DND-41 (cell line): ENCODE data around the gene CAMTA2.
A peak's percentile ranks its signal among the peaks of the same experiment; 100 is the strongest.

Experiments
- ATAC-seq: fragments of 200-7000 bp; cut with Tn5 transposase; 3 replicates; pipeline ENCODE4 v1.9.1; 2021; ENCODE audit warnings: low read depth; ENCODE audit not compliant: insufficient read depth
- DNase-seq: peaks from one replicate; pipeline ENCODE4 v3.0.0-alpha.2; 2020
- H2AFZ ChIP-seq: 2 replicates; pipeline ENCODE4 v1.6.0; 2012; ENCODE audit warnings: low read depth, low read length
- H3K27ac ChIP-seq: 2 replicates; pipeline ENCODE4 v1.5.1; 2012; ENCODE audit warnings: low read length, inconsistent platforms
- H3K27me3 ChIP-seq: fragments of 200-600 bp; sonication (generic); 2 replicates; pipeline ENCODE4 v1.6.0; 2012; ENCODE audit warnings: low read length, mild to moderate bottlenecking, inconsistent platforms; ENCODE audit not compliant: insufficient read depth, poor library complexity
- H3K36me3 ChIP-seq: 2 replicates; pipeline ENCODE4 v1.5.1; 2012; ENCODE audit warnings: low read length, inconsistent platforms; ENCODE audit not compliant: insufficient read depth
- H3K4me1 ChIP-seq: 2 replicates; pipeline ENCODE4 v1.5.1; 2012; ENCODE audit warnings: mild to moderate bottlenecking, low read length; ENCODE audit not compliant: insufficient read depth
- H3K4me2 ChIP-seq: 2 replicates; pipeline ENCODE4 v1.6.0; 2012; ENCODE audit warnings: mild to moderate bottlenecking, moderate library complexity, low read length, inconsistent platforms; ENCODE audit not compliant: insufficient read depth
- H3K4me3 ChIP-seq, 2 experiments: fragments of 200-600 bp in 1 of 2; shearing (Covaris generic) in 1 of 2; 2 replicates each; pipeline ENCODE4 v1.5.1; 2012 to 2016; ENCODE audit warnings: inconsistent platforms in 2 of 2, low read length in 2 of 2, mild to moderate bottlenecking in 2 of 2, low read depth in 1 of 2, moderate library complexity in 1 of 2
- H3K79me2 ChIP-seq: 2 replicates; pipeline ENCODE4 v1.6.0; 2012; ENCODE audit warnings: low read length, inconsistent platforms; ENCODE audit not compliant: insufficient read depth
- H3K9ac ChIP-seq: 2 replicates; pipeline ENCODE4 v1.6.0; 2012; ENCODE audit warnings: low read depth, mild to moderate bottlenecking, inconsistent platforms, low read length, moderate library complexity
- H3K9me3 ChIP-seq: 2 replicates; pipeline ENCODE4 v1.5.1; 2012; ENCODE audit warnings: low read length, moderate library complexity, mild to moderate bottlenecking, inconsistent platforms; ENCODE audit not compliant: insufficient read depth, severe bottlenecking
- H4K20me1 ChIP-seq: 2 replicates; pipeline ENCODE4 v1.6.0; 2012; ENCODE audit warnings: low read length; ENCODE audit not compliant: insufficient read depth
- EZH2 ChIP-seq: IDR thresholded peaks from 3 replicates; pipeline ENCODE4 v1.6.1; 2012; ENCODE audit warnings: borderline replicate concordance, low read depth, mild to moderate bottlenecking, moderate library complexity, low read length, inconsistent platforms; ENCODE audit not compliant: severe bottlenecking
- TF ChIP-seq, protein P1 (sequence below): IDR thresholded peaks from 2 replicates; pipeline ENCODE4 v1.5.1; 2012; ENCODE audit warnings: borderline replicate concordance, low read length, moderate library complexity, mild to moderate bottlenecking; ENCODE audit not compliant: poor library complexity, severe bottlenecking; ENCODE audit errors: extremely low read depth

CAMTA2 gene

DNA sequence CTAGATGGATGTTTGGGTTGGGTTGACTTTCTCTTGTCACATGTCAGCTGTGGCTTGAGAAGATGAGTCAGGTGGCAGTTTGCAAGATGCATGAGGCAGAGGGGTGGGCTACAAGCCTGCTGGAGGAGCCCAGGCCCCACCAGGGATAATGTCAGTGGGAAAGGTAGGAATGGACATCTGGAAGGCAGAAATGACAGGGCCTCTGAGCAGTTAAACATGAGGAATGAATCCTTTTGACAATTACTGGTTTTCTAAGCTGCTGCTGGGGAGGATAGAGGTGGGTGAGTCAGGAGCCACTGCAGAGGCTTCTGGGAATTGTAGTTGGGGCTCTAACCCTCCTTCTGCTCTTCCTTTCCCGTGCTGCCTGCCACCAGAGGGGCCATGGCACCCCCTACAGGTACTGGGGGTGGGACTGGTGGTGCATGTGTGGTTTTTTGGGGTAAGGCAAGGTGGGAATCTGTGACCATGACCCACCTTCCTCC lies 32.0 kb upstream of the CAMTA2 start:
- Histone ChIP-seq H3K4me3 (no peak overlapping the region), H3K4me2 (no peak overlapping the region), H2AFZ (no peak overlapping the region), H3K9me3 (no peaks in the 10 kb centered on the region), H3K36me3 (peaks cover 50% of the 10 kb centered on the region), H3K4me1 (no peaks in the 10 kb centered on the region), H3K9ac (no peak overlapping the region), H4K20me1 (no peaks in the 10 kb centered on the region), H3K79me2 (no peaks in the 10 kb centered on the region), H3K27me3 (no peaks in the 10 kb centered on the region), H3K27ac (no peak overlapping the region)
- ATAC-seq, result peak; percentile 79
- DNase-seq, result peak; percentile 36
- no peak for TF ChIP-seq EZH2
- TF ChIP-seq, protein P1, sequence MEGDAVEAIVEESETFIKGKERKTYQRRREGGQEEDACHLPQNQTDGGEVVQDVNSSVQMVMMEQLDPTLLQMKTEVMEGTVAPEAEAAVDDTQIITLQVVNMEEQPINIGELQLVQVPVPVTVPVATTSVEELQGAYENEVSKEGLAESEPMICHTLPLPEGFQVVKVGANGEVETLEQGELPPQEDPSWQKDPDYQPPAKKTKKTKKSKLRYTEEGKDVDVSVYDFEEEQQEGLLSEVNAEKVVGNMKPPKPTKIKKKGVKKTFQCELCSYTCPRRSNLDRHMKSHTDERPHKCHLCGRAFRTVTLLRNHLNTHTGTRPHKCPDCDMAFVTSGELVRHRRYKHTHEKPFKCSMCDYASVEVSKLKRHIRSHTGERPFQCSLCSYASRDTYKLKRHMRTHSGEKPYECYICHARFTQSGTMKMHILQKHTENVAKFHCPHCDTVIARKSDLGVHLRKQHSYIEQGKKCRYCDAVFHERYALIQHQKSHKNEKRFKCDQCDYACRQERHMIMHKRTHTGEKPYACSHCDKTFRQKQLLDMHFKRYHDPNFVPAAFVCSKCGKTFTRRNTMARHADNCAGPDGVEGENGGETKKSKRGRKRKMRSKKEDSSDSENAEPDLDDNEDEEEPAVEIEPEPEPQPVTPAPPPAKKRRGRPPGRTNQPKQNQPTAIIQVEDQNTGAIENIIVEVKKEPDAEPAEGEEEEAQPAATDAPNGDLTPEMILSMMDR, result peak; percentile 52

DNA sequence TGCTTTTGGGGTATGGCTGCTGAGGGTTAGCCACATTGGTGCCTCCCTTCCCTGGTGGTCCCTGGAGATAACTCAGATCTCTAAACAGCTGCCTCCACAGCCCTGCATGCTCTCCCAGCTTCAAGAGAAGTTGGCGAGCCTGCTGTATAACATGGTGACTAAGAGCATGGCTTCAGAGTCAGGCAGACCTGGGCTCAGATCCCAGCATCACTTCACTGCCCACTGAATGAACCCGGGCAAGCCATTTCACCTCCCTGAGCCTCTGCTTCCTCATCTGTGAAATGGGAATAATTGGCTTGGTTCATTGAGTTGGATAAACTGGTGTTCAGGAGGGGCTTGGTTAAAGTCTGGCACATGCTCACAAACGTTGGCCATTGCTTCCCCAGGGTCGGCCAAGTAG lies 26.9 kb upstream of the CAMTA2 start:
- no peak for TF ChIP-seq EZH2
- TF ChIP-seq, protein P1, result no peak
- H3K27me3 ChIP-seq, result no peaks in the 10 kb centered on the region
- no peaks in the 10 kb centered on the region for H4K20me1 ChIP-seq
- no peaks in the 10 kb centered on the region for H3K79me2 ChIP-seq
- peaks cover 25% of the 10 kb centered on the region for H3K36me3 ChIP-seq
- no peak overlapping the region for H3K4me3 ChIP-seq
- no peak overlapping the region for H3K27ac ChIP-seq
- no peaks in the 10 kb centered on the region for H3K4me1 ChIP-seq
- no peak for DNase-seq
- no peaks in the 10 kb centered on the region for H3K9me3 ChIP-seq
- no peak for ATAC-seq
- H2AFZ ChIP-seq, result no peak overlapping the region
- H3K4me2 ChIP-seq, result no peak overlapping the region
- no peak overlapping the region for H3K9ac ChIP-seq

GRCh38 chr17:5011928-5012327 lies 24.5 kb upstream of the CAMTA2 start:
- no peak for DNase-seq
- H2AFZ ChIP-seq, result no peak overlapping the region
- H3K4me1 ChIP-seq, result no peaks in the 10 kb centered on the region
- no peak for ATAC-seq
- no peak overlapping the region for H3K4me2 ChIP-seq
- H3K79me2 ChIP-seq, result no peaks in the 10 kb centered on the region
- H3K4me3 ChIP-seq, result no peak overlapping the region
- H3K27ac ChIP-seq, result no peak overlapping the region
- no peaks in the 10 kb centered on the region for H4K20me1 ChIP-seq
- H3K9me3 ChIP-seq, result no peaks in the 10 kb centered on the region
- H3K36me3 ChIP-seq, result peaks cover 41% of the 10 kb centered on the region
- no peak for TF ChIP-seq EZH2
- TF ChIP-seq, protein P1, result no peak
- no peaks in the 10 kb centered on the region for H3K27me3 ChIP-seq
- H3K9ac ChIP-seq, result no peak overlapping the region
